HEK293 (cell line): Measurements from ENCODE around the gene MSH4.

ENCODE experiments used
- ZNF670 ChIP-seq: fragments of 450-650 bp; formaldehyde crosslinking; IDR thresholded peaks from 2 replicates; pipeline ENCODE4 v1.5.1; 2016; ENCODE audit warnings: missing biosample characterization, missing genetic modification characterization, low read depth
- TF ChIP-seq, protein P1 (sequence below): fragments of 450-650 bp; formaldehyde crosslinking; IDR thresholded peaks from 2 replicates; pipeline ENCODE4 v1.5.1; 2016; ENCODE audit warnings: missing biosample characterization, missing genetic modification characterization
- TF ChIP-seq, protein P2 (sequence below): fragments of 450-650 bp; formaldehyde crosslinking; IDR thresholded peaks from 2 replicates; pipeline ENCODE4 v1.5.1; 2016; ENCODE audit warnings: missing biosample characterization, missing genetic modification characterization
- TF ChIP-seq, protein P3 (sequence below): fragments of 450-650 bp; formaldehyde crosslinking; IDR thresholded peaks from 2 replicates; pipeline ENCODE4 v1.5.1; 2016; ENCODE audit warnings: missing biosample characterization, missing genetic modification characterization
- TF ChIP-seq, protein P4 (sequence below): fragments of 450-650 bp; formaldehyde crosslinking; IDR thresholded peaks from 2 replicates; pipeline ENCODE4 v1.5.1; 2016; ENCODE audit warnings: missing biosample characterization, missing genetic modification characterization
- TF ChIP-seq, protein P5 (sequence below): fragments of 450-650 bp; formaldehyde crosslinking; IDR thresholded peaks from 2 replicates; pipeline ENCODE4 v1.5.1; 2016; ENCODE audit warnings: missing biosample characterization, missing genetic modification characterization
- TF ChIP-seq, protein P6 (sequence below): fragments of 450-650 bp; formaldehyde crosslinking; IDR thresholded peaks from 2 replicates; pipeline ENCODE4 v1.5.1; 2016; ENCODE audit warnings: missing biosample characterization, missing genetic modification characterization
- TF ChIP-seq, protein P7 (sequence below): fragments of 450-650 bp; formaldehyde crosslinking; IDR thresholded peaks from 2 replicates; pipeline ENCODE4 v1.5.1; 2017; ENCODE audit warnings: missing biosample characterization, mild to moderate bottlenecking, missing genetic modification characterization, moderate library complexity

DNA sequence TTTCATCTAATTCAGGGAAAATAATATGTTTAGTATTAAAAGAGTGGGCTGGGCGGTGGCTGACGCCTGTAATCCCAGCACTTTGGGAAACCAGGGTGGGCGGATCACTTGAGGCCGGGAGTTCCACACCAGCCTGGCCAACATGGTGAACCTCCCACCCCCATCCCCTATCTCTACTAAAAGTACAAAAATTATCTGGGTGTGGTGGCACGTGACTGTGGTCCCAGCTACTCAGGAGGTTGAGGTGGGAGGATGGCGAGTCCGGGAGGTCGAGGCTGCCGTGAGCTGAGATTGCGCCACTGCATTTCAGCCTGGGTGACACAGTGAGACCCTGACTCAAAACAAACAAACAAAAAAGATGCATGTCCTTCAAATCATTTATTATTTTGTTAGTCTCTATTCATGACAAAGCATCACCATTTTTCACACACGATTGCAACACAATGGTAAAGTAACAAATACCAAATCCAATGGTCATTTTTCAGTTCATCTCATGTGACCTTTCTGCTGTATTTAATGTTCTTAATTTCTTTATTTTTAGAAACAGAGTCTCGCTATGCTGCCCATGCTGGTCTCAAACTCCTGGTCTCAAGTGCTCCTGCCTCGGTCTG, 1.0 kb downstream of the MSH4 start:
- TF ChIP-seq, protein P1, sequence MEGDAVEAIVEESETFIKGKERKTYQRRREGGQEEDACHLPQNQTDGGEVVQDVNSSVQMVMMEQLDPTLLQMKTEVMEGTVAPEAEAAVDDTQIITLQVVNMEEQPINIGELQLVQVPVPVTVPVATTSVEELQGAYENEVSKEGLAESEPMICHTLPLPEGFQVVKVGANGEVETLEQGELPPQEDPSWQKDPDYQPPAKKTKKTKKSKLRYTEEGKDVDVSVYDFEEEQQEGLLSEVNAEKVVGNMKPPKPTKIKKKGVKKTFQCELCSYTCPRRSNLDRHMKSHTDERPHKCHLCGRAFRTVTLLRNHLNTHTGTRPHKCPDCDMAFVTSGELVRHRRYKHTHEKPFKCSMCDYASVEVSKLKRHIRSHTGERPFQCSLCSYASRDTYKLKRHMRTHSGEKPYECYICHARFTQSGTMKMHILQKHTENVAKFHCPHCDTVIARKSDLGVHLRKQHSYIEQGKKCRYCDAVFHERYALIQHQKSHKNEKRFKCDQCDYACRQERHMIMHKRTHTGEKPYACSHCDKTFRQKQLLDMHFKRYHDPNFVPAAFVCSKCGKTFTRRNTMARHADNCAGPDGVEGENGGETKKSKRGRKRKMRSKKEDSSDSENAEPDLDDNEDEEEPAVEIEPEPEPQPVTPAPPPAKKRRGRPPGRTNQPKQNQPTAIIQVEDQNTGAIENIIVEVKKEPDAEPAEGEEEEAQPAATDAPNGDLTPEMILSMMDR (tag by site-specific recombination) = no peak
- TF ChIP-seq, protein P2, sequence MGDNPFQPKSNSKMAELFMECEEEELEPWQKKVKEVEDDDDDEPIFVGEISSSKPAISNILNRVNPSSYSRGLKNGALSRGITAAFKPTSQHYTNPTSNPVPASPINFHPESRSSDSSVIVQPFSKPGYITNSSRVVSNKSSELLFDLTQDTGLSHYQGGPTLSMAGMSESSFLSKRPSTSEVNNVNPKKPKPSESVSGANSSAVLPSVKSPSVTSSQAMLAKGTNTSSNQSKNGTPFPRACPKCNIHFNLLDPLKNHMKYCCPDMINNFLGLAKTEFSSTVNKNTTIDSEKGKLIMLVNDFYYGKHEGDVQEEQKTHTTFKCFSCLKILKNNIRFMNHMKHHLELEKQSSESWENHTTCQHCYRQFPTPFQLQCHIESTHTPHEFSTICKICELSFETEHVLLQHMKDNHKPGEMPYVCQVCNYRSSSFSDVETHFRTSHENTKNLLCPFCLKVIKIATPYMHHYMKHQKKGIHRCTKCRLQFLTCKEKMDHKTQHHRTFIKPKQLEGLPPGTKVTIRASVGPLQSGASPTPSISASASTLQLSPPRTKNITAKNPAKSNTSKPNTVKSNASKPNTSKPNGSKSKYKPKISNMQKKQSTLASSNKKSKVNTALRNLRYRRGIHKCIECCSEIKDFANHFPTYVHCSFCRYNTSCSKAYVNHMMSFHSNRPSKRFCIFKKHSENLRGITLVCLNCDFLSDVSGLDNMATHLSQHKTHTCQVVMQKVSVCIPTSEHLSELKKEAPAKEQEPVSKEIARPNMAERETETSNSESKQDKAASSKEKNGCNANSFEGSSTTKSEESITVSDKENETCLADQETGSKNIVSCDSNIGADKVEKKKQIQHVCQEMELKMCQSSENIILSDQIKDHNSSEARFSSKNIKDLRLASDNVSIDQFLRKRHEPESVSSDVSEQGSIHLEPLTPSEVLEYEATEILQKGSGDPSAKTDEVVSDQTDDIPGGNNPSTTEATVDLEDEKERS (tag by site-specific recombination) = no peak
- TF ChIP-seq, protein P3, sequence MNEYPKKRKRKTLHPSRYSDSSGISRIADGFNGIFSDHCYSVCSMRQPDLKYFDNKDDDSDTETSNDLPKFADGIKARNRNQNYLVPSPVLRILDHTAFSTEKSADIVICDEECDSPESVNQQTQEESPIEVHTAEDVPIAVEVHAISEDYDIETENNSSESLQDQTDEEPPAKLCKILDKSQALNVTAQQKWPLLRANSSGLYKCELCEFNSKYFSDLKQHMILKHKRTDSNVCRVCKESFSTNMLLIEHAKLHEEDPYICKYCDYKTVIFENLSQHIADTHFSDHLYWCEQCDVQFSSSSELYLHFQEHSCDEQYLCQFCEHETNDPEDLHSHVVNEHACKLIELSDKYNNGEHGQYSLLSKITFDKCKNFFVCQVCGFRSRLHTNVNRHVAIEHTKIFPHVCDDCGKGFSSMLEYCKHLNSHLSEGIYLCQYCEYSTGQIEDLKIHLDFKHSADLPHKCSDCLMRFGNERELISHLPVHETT (tag by site-specific recombination) = no peak
- TF ChIP-seq, protein P4, sequence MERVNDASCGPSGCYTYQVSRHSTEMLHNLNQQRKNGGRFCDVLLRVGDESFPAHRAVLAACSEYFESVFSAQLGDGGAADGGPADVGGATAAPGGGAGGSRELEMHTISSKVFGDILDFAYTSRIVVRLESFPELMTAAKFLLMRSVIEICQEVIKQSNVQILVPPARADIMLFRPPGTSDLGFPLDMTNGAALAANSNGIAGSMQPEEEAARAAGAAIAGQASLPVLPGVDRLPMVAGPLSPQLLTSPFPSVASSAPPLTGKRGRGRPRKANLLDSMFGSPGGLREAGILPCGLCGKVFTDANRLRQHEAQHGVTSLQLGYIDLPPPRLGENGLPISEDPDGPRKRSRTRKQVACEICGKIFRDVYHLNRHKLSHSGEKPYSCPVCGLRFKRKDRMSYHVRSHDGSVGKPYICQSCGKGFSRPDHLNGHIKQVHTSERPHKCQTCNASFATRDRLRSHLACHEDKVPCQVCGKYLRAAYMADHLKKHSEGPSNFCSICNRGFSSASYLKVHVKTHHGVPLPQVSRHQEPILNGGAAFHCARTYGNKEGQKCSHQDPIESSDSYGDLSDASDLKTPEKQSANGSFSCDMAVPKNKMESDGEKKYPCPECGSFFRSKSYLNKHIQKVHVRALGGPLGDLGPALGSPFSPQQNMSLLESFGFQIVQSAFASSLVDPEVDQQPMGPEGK (tag by site-specific recombination) = no peak
- TF ChIP-seq ZNF670 = no peak
- TF ChIP-seq, protein P5, sequence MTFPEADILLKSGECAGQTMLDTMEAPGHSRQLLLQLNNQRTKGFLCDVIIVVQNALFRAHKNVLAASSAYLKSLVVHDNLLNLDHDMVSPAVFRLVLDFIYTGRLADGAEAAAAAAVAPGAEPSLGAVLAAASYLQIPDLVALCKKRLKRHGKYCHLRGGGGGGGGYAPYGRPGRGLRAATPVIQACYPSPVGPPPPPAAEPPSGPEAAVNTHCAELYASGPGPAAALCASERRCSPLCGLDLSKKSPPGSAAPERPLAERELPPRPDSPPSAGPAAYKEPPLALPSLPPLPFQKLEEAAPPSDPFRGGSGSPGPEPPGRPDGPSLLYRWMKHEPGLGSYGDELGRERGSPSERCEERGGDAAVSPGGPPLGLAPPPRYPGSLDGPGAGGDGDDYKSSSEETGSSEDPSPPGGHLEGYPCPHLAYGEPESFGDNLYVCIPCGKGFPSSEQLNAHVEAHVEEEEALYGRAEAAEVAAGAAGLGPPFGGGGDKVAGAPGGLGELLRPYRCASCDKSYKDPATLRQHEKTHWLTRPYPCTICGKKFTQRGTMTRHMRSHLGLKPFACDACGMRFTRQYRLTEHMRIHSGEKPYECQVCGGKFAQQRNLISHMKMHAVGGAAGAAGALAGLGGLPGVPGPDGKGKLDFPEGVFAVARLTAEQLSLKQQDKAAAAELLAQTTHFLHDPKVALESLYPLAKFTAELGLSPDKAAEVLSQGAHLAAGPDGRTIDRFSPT (tag by site-specific recombination) = no peak
- TF ChIP-seq, protein P6, sequence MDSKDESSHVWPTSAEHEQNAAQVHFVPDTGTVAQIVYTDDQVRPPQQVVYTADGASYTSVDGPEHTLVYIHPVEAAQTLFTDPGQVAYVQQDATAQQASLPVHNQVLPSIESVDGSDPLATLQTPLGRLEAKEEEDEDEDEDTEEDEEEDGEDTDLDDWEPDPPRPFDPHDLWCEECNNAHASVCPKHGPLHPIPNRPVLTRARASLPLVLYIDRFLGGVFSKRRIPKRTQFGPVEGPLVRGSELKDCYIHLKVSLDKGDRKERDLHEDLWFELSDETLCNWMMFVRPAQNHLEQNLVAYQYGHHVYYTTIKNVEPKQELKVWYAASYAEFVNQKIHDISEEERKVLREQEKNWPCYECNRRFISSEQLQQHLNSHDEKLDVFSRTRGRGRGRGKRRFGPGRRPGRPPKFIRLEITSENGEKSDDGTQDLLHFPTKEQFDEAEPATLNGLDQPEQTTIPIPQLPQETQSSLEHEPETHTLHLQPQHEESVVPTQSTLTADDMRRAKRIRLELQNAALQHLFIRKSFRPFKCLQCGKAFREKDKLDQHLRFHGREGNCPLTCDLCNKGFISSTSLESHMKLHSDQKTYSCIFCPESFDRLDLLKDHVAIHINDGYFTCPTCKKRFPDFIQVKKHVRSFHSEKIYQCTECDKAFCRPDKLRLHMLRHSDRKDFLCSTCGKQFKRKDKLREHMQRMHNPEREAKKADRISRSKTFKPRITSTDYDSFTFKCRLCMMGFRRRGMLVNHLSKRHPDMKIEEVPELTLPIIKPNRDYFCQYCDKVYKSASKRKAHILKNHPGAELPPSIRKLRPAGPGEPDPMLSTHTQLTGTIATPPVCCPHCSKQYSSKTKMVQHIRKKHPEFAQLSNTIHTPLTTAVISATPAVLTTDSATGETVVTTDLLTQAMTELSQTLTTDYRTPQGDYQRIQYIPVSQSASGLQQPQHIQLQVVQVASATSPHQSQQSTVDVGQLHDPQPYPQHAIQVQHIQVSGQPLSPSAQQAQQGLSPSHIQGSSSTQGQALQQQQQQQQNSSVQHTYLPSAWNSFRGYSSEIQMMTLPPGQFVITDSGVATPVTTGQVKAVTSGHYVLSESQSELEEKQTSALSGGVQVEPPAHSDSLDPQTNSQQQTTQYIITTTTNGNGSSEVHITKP (tag by site-specific recombination) = no peak
- TF ChIP-seq, protein P7, sequence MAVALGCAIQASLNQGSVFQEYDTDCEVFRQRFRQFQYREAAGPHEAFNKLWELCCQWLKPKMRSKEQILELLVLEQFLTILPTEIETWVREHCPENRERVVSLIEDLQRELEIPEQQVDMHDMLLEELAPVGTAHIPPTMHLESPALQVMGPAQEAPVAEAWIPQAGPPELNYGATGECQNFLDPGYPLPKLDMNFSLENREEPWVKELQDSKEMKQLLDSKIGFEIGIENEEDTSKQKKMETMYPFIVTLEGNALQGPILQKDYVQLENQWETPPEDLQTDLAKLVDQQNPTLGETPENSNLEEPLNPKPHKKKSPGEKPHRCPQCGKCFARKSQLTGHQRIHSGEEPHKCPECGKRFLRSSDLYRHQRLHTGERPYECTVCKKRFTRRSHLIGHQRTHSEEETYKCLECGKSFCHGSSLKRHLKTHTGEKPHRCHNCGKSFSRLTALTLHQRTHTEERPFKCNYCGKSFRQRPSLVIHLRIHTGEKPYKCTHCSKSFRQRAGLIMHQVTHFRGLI = no peak
